Left renal pelvis (tissue), 4 donors: ENCODE measurements around the gene MBD4. TPM values are rescaled to one million over a fixed set of nuclear protein-coding genes. Genes with fewer than 3 reads are reported as not detected.

Source experiments
- DNase-seq, 4 donors: peaks; one replicate each; pipeline ENCODE4 v3.0.0-alpha.2; 2013; ENCODE audit warnings: low read depth in 4 of 4, low spot score in 3 of 4
- polyA plus RNA-seq, 4 donors: library from polyadenylated mRNA; unstranded; fragments of 120-200 nt; gene quantifications; one replicate each; pipeline ENCODE4 v1.2.1, GENCODE V29; 2013; ENCODE audit not compliant: insufficient read length in 4 of 4

The MBD4 gene
- polyA plus RNA-seq, 4 donors = 40.7 to 54.8 (median 47.2) TPM

DNA sequence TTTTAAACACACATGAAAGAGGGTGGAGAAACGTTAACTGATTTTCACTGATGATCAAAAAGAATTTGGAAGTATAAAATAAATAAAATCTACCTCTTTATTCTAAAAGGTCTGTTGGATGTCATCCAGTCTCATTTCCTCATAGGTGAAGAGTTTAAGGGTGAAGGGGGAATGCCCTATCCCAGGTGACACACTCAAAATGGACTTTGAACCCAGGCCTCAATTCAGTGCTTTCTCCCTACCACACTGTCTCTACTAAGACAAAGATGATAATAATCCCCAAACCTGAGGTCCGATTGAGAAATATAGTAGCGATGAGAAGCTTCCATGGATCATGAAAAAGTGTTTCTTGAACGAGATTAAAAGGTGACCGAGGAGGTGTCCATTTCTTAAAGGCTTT is 6.2 kb downstream of the MBD4 start:
- DNase-seq = no peak

DNA sequence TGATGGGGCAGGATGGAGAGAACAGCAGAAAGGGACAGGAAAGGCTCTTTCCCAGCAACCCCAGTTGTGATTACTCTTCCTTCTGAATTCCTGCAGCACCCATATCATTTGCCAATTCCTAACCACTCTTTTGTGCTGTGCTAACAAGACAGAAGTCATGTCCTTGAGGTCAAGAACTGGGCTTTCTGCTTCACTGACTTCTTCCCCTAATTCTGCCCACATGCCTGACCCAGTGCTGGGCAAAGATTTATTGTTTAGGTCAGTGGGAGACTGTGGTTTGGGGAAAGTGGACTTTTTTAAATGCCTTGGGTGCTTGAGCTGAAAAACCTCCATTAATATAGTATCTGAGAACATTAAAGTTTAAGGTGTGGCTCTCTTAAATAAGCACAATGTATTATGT is 7.1 kb downstream of the MBD4 start:
- DNase-seq = no peak

DNA sequence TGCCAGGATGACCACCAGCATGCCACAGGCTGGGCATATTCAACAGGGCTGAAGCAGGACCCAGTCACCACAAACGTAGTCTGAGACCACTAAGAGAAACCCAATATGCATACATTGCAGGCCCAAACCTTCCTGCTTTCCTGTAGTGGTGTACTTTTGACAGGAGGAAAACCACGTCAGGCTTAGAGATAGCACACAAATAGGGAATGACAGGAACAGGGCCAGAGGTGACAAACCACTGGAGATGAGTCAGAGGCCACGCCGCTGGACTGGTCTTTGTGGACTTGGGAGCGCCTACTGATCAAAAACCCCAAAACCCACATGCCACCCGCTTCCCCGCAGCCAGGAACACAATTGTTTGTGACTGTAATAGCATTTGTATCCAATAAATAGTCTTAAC is 7.7 kb downstream of the MBD4 start:
- no peak for DNase-seq

DNA sequence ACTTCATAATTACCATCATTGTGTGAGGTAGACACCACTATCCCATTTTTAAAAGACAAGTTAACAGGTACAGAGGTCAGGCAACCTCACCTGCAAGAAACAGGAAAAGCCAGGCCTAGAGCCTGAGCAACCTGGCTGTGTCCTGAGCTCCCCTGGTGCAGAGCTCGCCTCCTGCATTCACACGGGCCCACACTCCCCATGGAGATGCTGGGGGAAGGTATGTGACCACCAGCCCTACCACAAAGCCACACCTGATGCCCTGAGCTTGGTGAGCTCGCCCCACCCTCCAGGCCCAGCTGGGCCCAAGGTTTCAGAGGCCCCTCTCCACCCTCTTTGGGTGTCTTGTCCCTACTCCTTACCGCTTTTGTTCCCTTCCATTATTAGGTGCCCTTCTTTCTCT is 10.1 kb downstream of the MBD4 start:
- no peak for DNase-seq

DNA sequence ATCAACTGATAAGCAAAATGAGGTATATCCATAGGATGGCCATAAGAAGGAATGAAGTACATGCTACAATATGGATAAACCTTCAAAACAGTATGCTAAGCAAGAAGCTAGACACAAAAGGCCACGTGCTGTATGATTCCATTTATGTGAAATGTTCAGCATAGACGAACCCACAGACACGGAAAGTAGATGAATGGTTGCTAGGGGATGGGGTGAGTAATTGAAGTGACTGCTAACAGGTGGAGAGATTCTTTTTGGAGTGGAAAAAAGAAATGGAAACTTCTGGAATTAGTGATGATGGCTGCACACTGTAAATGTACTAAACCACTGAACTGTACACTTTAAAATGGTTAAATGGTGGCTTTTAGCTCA is 10.7 kb downstream of the MBD4 start:
- DNase-seq = no peak

DNA sequence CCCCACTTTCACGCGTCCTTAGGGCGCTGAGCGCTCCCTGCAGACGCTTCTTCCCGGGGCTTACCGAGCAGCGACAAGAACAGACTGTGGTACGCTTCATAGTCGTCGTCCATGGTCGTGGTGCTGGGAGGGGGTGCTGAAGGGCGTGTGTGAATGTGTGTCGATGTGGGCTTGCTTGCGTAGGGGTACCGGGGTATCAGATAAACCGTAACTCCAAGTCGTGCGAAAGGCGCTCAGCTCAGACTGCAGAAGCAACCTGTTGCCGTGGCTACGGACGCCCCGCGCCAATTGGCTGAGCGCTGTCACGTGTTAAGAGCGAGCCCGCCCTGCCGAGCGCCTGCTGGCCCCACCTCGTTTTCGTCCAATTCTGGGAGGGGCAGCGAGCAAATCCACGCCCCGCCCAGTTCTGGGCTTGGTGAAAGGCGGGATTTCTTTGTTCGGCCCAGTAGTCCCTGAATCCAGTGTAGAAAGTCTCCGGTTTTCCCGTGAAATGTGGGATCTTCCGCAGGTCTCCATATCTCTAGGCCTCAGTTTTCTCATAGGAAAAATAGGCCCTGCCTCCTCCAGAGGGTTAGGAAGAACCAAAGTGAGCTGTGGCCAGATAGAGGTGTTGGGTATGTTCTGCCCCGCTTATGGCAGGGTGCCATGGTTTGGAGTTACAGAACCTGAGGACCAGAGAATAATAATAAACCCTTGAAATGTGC is 11.2 kb downstream of the MBD4 start, which contains the start of gene EFCAB12:
Gene EFCAB12 (minus strand): TSS at position 261 of the 704 bp plus-strand sequence. CDS start 148 bp downstream, at position 113.
- DNase-seq = peak in 3 of 4 donors; percentile 74 to 82 (median 82)

DNA sequence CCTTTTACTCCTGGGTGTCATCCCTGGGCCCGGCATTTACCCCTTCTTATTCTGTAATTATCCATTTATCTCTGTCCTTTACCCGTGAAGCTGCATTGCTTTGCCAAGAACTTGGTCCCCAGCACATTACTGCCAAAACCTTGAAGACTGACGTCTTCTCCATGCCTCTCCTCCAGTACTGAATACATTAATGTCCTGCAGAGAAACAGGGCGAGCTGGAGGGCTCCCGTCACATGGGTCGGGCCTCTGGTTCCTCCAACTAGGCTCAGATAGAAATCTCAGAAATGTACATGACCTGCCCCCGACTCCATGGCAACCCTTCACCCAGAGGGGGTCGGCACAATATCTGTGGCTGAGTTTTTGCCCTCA is 11.8 kb downstream of the MBD4 start:
- DNase-seq = no peak

DNA sequence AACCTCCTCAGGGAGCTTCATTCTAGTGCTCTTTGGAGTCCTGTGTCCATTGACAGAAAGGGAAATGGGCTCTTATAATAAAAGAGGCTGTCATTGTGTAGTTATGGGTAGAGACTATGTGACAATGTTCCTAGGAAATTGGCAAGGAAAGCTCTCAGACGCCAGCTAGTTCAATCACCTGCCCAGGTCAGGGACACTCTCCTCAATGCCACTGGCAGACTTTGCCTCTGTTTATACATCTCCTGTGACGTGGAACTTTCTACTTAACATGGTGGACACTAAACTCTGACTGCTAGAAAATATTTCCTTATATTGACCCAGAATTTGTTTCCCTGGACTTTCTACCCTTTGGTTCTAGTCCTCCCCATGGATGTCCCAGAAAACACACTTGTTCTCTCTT is 14.1 kb downstream of the MBD4 start:
- DNase-seq = no peak

DNA sequence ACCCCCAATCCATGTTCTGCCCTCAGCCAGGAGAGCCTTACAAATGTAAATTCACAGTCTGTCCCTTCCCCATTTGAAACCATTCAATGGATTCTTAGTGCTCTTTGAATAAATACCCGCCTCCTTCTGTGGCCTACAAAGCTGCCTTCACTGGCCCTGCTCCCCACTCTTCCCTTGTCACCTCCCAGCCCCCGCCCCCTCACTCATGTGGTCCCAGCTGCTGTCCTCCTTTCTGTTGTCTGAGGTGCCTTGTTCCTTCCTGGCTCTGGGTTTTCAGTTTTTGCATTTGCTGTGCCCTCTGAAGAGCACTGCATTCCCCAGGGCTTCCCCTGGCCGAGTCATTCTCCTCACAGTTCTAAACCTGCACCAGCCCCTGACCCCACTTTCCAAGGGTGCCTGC is 14.5 kb downstream of the MBD4 start:
- no peak for DNase-seq

DNA sequence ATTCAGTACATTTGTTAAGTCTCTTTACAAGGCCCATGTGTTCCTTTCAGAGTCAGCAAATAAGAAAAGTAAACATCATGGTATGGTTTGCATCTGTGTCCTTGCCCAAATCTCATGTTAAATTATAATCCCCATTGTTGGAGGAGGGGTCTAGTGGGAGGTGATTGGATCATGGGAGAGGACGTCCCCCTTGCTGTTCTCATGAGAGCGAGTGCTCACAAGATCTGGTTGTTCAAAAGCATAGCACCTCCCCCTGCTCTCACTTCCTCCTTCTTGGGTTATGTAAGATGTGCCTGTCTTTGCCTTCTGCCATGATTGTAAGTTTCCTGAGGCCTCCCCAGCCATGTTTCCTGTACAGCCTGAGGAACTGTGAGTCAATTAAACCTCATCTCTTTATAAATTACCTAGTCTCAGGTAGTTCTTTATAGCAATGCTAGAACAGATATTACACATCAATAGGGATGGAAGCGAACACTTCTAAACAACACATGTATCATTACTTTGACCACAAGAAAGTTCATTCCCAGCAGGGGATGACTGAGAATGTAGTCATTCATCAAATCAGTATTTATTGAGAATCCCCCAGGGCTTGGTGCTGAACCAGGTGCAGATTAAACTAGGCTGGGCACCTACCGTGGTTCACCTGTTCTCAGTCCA is 15.4 kb downstream of the MBD4 start:
- DNase-seq = no peak

DNA sequence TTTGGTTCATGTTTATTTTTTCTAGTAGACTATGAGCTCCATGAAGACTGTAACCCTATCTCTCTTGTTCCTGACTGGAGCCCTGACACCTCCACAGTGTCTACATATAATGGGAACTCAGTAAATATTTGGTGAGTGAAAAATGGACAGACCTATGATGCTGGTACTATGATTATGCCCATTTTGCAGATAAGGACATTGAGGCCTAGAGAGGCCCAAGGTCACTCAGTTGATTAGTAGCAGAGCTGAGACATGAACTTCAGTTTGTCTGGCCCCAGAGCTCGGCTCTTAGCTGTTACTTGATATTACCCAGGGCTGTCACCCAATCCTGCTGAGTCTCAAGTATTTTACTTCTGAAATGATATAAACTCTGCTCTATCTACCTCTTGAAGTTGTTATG is 16.9 kb downstream of the MBD4 start:
- no peak for DNase-seq

DNA sequence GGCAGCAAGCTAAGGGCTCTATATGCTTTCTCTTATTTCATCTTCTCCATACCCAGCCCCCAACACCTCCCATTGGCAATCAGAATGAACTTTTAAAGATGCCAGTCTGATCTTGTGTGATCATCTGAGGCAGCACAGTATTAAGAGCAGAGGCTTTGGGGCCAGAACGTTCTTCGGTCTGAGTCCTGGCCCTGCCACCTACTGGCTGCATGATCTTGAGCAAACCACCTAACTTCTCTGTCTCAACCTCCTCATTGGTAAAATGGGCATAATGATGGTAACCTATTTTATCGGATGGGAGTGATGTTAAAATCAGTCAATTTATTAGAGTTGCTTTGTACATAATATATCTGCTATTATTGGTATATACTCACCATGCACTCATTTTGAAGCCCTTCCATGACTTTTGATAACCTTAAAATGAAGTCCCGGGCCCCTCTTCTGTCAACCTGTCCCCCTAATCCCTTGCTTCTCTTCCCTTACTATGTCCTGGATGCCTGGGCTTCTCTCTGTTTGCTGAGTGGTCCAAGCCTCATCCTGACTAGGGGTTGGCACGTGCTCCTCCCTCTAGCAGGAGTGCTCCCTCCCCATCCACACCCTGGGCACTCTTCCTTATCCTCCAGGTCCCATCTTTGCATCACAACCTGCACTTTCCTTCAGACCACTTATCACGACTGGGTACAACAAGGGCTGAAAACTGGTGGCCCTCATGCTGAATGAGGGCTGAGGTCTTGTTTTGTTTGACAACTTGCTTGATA is 17.6 kb downstream of the MBD4 start:
- no peak for DNase-seq

DNA sequence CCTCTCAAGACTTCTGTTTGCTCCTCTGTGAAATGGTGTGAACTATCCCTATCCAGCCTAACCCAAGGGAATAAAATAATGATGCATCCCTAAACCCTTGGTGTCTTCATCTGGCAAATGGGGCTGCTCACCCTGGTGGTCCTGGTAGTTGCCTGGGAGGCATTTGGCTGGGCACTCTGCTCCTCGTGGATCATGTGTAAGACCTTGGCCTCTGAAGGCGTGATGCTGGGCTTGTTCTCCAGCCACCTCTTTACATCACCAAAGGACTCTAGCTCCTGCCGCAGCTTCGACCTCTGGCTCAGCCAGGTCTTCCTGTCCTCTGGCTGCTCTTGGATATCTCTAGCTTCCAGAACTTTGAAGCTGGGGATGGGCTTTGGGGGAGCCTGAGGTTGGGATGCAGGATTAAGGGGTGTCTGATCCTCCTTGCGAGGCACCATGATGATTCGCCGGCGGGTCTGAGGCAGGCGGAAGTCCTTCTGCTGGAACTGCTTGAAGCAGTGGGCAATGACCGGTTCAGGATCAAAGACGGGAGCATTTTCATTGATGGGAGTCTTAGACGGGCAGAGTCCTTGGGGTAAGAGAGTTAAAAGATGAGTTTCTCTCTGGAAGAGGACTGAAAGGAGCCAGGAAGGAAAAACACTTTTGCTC is 18.4 kb downstream of the MBD4 start:
- no peak for DNase-seq

DNA sequence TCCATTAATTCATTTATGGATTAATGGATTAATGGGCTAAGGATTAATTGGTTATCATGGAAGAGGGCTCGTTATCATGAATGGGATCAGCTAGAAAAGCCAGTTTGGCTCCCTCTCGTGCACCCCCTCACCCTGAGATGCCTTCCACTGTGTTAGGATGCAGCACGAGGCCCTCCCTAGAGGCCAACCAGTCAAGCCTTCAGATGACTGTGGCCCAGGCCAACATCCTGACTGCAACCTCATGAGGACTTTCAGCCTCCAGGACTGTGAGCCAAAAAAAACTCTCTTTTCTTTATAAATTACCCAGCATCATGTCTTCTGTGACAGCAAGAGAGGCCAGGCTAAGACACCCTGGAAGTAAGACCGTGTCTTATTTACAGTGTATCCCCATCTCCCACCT is 20.3 kb downstream of the MBD4 start:
- no peak for DNase-seq

DNA sequence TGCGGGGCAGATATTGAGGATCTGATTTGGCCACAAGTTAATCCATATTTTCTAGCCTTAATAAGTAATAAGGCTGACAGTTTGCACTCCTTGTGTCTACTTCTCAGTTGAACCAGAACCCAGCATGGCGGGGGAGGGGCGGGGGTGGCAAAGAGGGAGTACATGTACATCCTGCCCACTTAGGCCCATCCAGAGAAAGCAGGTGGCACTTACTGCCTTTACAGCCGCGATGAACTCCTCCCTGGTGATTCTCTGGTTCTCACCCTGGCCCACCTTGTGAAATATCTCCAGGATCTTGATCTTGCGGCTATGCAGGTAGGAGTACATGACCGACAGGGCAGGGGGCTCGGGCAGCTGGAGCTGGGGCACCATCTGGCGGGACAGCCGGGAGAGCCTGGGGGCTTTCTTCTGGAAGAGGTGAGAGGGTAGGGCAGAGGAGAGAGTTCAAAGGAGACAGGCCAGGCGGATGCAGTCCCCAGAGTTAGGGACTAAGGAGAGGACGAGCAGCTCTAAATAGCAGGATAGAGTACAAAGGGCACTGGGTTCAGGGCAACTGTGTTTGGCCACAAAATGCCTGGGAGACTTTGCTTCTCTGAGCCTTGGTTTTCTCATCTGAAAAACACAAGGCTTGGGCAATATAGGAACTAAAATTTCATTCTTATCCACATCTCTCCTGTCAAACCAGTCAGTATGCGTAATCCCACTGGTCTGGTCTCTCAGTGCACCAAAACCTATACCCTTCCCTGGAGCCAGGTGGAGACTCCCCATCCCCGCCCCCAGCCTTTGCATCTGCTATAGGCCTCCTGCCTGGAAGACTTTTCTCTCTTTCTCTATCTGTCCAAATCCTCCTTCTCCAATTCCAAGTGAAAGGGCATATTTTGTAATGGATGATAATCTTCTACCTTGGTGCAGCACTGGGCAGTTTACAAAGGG is 21.4 kb downstream of the MBD4 start:
- DNase-seq = no peak

DNA sequence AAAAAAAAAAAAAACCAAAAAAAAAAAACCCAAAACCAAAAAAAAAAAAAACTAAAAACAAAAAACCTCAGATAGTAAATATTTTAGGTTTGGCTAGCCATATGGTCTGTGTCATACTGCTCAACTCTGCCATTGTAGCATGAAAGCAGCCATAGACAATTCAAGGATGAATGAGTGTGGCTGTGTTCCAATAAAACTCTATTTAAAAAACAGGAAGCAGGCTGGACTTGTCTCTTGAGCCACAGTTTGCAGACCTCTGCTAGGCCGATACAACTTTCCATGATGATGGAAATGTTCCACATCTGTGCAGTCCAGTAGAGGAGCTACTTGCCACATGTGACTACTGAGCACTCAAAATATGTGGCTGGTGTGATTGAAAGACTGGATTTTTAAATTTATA is 22.4 kb downstream of the MBD4 start:
- DNase-seq = peak in 1 of 4 donors; percentile 60

DNA sequence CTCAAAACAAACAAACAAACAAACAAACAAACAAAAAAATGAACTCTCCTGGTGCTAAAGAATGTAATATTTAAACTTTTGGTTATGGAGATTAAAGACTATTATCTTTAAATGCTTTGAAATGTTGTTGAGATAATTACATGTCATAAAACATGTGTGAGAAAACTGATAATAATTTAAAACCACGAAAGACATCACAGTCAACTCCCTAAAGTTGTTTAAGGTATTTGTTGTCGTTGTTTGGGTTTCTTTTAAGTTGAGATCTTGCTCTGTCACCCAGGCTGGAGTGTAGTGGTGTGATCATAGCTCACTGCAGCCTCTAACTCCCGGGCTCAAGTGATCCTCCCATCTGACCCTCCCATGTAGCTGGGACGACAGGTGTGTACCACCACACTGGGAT is 23.3 kb downstream of the MBD4 start:
- no peak for DNase-seq

DNA sequence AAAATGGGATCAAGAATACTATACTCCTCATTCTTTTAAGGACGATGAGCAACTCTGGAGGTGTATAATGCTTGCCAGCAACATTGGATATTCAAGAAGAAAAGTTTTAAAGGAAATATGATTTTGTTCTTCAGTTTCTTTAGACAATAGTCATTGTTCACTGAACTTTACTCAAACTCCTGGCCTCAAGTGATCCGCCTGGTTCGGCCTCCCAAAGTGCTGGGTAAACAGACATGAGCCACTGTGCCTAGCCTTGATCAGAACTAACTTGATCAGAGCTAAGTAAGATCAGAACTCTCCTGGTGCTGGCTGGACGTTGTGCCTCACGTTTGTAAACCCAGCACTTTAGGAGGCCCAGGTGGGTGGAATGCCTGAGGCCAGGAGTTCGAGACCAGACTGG is 23.9 kb downstream of the MBD4 start:
- no peak for DNase-seq

DNA sequence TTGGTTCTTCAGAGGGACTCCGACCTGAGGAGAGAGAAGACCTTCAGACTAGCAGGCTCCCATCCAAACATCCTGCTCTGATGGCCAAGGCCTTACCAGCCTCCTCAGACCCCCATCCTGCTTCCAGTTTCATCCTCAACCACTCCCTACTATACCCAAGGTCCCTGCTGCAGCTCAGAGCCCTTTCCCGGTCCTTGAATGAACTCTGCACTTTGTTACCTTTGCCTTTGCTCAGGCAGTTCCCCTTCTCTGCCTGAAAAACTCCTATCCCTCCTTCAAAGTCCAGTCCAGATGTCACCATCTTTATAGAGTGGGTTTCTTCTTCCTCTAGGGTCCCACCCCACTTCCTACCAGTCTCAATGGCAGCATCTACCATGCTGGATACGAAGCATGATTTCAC is 24.4 kb downstream of the MBD4 start:
- DNase-seq = no peak
